CD4-positive, alpha-beta T cell treated with Interleukin-6 for 4 hours (primary cell): ENCODE data around the gene SPNS2.
A peak's percentile ranks its signal among the peaks of the same experiment; 100 is the strongest.

Source experiments
- DNase-seq: peaks from one replicate; pipeline ENCODE4 v3.0.0-alpha.2; 2020; ENCODE audit warnings: mixed read lengths

SPNS2 gene

DNA sequence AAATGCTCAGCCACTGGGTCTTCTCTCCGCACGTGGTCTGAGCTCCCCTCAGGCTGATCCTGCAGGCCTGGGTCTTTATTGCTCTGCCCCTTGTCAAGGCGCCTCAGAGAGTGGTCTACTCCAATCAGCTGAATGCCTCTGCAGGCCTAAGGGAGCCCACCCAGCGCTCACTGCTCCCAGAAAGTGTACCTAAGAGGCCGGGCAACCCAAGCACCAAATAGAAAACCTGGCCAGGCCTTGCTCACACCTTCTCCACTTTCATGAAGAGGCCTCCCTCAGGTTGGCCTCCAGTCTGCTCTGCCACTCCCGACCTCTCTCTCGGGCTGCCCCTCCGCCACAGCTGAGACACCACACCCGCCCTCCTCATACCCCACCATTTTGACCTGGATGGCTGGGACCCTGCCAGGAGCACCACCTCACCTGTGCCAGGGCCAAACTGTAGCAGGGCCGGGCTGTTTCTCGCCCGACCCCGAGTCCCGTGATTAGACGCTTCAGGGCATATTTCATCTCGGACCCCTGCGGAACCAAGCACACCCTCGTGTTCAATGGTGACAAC lies 55.8 kb downstream of the SPNS2 start:
- DNase-seq: no peak

DNA sequence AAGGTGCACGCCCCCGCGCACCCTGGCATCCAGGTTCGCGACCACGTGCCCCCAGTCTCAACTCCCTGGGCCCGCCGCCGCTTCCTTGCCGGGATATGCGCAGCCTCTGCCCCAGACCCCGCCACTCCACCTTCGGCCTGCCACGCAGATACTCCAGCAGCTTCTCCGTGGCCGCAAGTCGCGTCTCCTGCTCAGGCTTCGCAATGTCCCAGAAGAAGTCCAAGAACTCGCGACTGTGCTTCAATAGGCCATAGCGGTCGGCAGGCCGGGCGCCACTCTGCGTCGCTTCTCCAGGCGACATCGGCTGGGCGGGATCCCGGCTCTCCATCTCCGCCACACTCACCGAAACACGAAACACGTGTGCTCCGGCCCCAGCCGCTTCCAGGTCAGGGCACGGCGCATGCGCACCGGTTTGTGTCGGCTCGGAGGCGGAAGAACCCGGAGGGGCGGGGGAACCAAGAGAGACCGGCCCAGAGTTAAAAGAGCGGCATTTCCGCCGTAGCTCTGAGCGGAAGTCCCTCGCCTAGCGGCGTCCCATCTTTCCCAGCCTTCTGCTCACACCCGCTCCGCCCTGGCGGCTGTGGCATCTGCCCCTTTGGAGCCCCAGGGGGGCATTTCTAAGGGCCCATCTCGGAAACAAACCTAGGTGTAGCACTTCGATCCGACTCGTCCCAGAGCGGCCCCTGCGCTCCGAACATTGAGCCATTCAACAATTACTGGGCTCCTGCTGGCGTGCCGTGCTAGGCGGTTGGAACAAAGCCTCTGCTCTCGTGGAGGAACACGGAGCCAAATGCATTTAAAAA lies 56.5 kb downstream of the SPNS2 start, which contains the start of gene MYBBP1A:
TSS of gene MYBBP1A (minus strand) at position 388 of the 803 bp plus-strand sequence. CDS start at position 328, 60 bp downstream.
- peak; percentile 99 for DNase-seq

DNA sequence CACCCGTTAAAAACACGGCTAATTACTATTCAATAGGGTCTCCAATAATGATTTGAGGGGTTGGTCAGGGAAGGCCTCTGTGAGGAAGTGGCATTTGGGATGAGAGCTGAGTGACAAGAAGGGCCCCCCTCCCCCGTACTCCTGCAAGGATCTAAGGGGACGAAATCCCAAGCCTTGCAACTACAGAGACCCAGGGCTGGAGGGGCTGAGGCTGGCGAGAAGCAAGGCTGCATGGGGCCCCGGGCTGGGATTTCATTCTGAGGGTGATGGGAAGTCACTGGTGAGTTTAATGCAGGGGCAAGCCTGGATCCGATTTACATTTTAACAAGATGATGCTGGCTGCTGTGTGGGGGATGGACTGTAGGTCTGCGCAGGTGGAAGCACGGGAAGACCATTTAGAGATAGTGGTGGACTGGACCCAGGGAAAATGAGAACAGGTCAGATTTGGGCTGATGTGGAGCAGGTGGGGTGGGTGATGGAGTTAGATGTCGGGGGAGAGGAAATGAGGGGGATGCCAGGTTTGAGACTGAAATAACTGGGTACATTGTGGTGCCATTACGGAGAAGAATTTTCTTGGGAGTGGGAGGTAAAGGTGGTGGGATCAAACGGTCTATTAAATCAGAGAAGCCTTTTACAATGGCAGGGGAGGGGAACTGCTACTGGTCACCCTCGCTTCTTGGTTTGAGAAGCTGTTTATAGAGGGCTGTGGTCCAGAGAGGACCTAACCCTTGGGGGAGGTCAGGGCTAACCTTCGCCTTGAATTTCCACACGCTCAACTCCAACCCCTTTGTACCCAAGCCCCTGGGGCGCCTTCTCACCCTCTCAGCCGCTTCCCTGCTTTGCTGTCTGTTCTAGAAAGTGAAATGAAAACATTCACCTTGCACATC lies 57.4 kb downstream of the SPNS2 start:
- no peak for DNase-seq

DNA sequence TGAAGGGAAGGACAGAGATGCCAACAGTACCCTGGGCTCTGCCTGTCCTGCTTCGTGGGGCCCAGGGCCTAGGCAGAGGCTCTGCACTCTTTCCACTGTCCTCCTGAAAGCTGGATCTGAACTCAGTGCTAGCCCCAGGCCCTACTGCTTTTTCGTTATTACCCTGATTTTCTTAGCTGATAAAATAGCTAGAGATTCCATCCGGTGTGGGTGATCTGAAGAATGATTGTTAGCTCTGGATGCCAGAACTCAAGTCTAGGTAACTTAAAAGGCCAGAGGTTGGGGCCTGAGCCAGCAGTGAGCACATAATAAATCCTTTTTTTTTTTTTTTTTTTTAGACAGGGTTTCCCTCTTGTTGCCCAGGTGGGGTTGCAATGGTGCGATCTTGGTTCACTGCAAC lies 58.3 kb downstream of the SPNS2 start:
- DNase-seq: no peak

DNA sequence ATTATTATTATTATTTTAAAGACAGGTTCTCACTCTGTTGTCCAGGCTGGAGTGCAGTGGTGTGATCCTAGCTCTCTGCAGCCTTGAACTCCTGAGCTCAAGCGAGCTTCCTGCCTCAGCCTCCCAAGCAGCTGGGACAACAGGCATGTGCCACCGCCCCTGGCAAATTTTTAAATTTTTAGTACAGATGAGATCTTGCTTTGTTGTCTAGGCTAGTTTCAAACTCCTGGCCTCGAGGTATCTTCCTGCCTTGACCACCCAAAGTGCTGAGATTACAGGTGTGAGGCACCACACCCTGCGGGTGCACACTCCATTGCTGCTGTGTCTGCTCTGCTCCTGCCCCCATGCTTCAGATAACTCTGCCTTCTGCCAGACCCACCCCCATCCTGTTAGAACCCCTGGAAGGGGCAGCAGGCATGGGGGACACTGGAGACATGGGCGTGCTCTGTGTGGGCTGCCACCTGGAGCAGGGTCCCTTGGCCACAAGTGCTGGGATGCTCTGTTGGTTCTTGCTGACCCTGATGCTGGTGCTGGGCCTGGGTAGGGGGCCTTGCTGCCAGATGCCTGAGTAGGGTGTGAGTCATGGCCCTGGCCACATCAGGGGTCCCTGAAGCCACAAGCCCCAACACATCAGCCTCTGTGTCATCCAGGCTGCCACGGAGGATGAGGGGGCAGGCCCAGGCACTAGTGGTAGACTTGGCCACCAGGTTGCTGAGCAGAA lies 59.1 kb downstream of the SPNS2 start:
- no peak for DNase-seq

DNA sequence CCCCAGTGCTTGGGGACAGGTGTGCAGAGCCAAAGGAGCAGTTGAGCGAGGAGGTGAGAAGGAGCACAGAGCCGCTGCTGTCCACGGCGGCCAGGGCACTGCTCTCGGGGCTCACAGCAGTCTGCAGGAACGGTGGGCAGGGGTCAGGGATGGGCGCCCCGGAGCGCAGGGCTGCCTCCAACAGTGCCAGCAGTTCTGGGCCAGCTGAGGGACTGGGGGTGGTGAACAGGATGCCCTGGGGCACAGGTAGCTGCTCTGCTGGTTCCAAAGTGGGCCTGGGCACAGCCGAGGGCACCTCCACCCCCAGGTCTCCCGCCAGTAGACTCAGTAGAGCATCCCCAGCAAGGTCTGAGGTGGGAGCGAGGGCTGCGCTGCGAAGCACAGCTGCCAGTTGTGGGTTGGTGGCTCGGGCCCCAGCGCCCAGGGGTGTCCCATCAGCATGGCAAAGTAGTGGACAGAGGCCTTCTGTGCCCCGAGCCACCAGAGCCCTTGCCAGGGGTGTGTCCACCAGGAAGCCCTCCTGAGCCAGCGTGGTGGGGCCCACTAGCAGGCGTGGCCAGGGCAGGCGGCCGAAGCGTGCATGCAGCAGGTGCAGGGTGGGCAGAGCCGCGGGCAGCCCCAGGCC lies 59.8 kb downstream of the SPNS2 start:
- DNase-seq: no peak

DNA sequence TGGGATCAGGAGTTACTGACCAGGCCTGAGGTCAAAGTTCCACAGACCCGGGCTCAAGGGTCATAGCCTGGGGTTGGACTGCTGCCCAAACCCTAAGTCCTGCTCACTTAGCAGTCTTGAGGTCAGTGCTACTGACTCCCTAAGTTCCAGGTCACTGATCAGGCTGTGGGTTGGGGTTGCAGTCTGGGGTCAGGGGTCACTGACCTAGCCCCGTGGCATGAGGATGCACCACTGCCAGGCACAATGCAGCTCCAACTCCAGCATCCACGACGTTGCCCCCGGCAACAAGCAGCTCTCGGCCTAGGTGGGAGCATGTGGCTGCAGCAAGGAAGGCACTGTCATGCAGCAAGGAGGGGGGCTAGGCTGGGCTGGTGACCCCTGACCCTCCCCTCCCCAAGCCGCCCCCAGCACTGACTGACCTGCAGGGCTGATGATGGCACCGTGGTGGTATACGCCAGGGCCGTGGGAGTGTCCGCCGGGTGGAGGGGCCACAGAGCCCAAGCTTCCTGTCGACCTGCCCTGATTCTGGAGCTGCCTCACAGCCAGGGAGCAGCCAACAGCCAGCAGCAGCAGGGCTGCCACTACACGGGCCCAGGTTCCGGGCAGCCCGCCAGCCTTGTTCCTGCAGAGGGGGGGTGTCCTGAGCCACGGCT lies 60.6 kb downstream of the SPNS2 start:
- DNase-seq: no peak

DNA sequence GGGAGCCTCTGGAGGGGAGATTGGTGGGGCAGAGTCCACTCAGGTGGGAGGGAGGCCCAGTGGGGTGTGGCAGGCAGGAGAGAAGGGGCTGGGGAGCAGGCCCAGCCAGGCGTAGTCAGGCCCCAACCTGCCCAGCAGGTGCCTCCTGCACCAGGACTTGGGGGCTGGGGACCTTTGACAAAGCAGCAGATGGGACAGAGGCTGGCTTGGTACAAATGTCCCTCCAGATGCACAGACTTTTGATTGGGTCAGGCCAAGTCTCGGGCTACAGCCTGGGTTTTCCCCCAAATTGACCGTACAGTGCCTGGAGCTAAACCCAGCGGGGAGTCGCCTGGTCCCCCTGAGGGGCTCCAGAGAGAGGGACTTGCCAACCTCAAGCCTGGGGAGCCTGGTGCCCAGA lies 61.3 kb downstream of the SPNS2 start:
- DNase-seq: no peak

DNA sequence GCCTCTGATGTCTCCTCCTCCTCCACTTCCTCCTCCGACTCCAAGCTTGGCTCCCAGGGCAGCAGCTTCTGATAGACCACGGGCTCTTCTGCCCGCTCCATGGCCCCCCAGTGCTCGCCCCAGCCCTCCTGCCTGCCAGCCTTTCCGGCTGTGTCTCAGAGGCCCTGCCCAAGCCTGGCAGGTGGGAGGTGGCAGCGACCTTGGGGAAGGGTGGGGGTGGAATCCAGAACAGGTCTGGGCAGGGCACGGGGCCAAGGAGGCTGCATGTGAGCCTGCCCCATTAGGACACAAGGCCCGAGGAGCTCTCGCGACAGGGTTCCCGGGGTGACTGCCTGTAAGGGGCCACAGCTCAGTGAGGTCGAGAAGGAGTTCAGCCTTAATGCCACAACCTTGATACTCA lies 61.7 kb downstream of the SPNS2 start, which contains the start of gene GGT6:
TSS of gene GGT6 (minus strand) at position 157 of the 400 bp plus-strand sequence. CDS start at position 101, 56 bp downstream.
- no peak for DNase-seq

DNA sequence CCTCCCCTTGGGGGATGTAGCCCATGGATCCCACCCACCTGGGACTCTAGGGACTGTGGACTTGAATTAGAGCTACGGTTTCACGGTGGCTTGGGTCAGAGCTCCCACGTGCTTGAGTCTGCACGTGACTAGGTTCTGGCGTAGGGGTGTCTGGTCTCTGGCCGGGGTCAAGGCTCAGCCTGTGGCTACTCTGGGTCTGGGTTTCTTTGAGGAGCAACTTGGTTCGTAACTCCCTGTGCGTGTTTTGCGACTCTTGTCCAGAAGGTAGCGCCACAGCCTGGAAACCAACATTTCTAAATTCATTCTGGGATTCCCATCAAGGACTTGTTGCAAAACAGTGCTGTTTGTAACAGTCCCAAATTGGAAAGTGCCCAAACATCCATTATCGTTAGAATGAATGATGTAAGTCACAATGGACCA lies 62.2 kb downstream of the SPNS2 start:
- no peak for DNase-seq

DNA sequence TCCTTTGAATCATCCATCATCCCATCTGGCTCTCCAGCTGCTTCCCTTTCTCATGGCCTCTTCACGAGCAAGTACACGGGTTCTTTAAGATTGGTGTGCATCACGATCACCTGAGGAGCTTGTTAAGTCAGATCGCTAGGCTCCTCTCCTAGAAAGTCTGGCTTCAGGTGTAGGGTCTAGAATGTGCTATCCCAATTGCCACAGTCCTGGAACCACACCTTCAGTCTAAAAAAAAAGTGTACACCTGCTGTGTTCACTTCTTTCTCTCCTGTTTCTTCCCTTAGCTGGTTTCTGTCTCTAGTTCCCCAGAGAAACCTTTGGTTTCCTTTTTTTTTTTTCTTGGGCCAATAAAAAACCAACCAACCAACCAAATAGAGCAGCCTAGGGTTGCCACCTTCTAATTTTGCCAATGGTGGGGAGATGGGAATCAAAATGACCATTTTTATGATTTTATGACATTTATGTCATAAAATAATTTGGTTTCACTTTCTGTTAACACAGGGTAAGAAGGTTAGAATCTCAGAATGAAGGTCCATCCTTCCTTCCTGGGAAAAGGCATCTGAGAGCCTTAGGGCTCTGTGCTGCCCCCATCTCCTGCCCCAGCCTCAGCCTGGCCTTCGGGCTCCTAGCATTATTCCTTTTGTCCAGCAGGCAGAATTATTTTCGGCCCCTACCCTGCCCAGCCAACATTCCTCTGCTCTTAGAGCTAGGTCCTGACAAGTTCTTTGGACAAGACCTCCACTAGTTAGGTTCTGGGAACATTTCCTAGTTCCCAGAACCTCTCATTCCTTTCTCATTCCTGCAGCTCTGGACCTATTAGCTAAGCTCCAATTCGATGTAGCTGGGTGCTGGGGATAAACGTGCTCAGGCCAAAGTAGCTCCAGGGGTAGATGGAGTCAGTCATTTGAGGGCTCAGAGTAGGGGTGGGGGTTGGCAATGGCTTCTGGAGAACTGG lies 63.6 kb downstream of the SPNS2 start:
- DNase-seq: no peak

DNA sequence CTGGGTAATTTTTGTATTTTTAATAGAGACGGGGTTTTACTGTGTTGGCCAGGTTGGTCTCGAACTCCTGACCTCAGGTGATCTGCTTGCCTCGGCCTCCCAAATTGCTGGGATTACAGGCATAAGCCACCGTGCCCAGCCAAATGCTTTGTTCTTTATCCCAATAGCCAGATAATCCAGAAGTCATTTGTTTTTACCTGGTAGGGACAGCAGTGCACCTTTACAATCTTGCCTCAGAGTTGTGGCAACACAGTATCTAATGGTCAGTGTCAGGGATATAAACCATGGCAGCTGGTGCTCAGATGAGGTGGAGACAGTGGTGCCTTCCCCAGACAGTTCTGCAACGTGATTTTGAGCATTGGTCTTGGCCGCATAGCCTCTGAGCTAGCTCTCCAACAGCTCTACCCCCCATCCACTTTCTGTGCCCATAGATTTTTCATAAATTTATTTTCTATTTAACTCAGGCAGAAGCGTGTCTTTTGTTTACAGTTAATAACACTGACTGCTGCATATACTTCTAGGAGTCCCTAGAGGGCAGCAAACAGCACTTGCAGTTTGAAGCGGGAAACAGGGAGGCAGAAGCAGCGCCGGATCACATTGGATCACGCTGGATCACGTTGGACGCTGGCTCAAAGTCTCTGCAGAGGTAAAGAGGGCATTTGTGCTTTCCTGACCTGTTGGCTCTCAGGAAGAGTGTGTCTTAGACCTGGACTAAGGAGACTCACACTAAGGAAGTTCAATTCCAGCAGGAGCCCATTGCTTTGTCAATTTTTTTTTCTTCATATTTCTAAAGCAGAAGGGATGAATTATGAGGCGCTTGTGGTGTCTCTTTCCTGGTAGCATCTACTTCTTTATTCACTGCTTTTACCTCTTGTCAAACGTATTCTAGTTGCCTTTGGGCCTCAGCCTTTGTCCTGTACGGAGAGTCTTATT lies 66.8 kb downstream of the SPNS2 start:
- peak; percentile 57 for DNase-seq

DNA sequence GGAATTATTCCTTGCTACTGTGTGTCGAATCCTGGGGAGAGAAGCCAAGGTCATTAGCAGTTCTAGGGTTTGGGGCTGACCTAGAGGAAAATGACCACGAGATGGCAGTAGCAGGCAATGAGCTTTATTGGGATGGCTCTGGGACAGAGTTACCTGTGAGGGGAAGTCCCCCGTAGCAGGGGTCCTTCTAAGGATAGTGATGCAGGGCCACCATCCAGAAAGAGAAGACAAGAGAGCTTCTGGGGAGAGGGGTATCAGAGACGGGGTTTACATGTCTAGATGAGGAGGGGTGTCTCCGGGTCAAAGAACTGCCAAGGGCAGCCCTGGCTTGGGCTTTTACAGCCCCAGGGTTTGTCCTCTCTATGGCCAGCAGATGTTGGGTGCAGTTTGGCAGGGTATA lies 68.1 kb downstream of the SPNS2 start:
- peak; percentile 47 for DNase-seq

DNA sequence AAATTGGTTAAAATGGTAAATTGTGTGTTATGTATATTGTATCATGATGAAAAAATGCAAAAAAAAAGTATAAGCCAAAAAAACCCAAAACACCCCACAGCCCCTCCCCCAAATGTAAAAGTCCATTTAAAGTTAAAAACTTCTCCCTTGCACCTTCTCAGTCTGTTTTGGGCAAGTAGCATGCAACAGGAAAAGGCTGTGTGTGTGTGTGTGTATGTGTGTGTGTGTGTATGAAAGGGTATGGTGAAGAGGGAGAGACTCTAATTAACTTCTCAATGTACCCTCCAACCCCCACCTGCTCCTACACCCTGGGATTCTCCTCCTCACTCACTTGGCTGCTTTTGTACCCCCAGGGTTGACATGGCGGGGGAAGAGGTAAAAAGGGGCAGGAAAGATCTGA lies 70.9 kb downstream of the SPNS2 start:
- DNase-seq: no peak

DNA sequence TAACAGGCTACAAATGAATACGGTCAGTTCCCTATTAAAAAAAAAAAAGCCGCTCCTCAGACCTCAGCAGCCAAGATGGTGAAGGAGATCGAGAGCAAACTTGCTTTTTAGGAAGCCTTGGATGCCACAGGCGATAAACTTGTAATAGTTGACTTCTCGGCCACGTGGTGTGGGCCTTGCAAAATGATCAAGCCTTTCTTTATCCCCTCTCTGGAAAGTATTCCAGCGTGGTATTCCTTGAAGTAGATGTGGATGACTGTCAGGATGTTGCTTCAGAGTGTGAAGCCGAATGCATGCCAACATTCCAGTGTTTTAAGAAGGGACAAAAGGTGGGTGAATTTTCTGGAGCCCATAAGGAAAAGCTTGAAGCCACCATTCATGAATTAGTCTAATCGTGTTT lies 73.5 kb downstream of the SPNS2 start:
- no peak for DNase-seq

DNA sequence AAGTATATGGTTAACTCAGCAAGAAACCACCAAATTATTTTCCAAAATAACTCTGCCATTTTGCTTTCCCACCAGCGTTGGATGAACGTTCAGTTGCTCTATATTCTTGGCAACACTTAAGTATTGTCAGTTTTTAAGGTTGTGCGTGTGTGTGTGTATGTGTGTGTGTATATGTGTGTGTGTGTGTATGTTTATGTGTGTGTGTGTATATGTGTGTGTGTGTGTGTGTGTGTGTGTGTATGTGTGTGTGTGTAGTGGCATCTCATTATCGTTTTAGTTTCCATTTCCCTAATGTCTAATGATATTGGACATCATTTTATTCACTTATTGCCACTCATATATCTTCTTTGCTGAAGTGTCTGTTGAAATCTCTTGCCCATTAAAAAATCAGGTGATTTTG lies 74.4 kb downstream of the SPNS2 start:
- DNase-seq: no peak

DNA sequence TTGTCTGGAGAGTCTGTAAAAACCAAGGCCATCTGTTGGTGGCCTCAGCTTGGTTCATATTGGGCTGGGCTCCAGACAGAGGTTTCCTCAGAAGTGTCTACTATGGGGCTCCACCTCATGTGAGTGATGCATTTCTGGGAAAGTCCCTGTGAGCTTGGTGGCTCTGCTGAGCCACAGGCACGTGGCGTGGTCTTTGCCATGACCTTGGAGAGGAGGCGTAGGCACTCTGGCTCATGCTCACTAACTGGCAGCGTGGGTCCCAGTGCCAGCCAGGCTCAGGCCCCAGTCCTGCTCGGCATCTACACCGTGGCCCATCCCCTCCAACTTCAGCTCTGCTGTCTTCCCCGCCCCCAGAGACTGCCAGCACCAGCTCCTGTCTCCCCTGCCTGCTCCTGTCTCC lies 75.0 kb downstream of the SPNS2 start:
- peak; percentile 14 for DNase-seq

DNA sequence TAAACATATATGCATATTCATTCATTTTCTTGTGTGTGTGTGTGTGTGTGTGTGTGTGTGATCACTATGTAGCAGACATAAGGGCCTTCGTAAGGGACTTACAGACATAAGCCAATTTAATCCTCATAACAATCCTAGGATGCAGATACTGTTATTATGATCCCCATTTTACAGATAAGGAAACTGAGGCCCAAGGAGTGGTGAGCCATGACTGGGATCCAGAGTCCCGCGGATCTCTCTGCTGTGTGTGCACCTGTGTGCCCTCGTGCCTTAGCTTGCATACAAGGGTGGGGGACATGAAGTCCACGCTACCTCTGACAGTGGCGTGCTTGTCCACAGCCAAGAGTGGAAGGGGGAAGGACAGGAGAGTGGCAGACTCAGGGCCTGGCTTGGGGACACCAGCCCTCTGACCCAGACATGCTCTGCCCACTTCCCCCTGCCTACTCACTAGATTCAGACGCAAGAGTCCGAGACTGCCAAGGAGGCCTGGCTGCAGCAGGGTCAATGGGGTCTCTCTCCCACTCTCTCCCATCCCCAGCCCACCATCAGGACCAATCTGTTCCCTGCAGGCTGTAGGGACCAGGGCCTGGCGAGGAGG lies 75.9 kb downstream of the SPNS2 start:
- no peak for DNase-seq

DNA sequence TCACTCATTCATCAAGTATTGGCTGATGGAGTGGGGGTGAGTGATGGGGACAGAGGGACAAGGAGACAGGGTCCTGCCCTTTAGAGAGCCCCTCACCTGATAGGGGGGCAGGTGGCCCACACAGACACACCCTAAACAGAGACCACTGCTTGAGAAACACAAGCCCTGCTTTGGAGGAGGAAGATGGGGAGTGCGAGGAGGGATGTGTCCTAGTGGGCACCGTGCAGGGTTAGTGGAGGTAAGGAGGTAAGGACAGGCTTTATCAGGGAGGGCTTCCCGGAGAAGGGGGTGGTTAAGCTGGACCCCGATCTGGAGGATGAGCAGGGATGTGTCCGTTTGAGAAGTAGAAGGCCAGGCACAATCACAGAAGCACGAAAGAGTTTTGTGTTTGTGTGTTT lies 77.5 kb downstream of the SPNS2 start:
- DNase-seq: no peak
